B cell (primary cell): ENCODE data around the gene ZNF516. TPM values are rescaled to one million over a fixed set of nuclear protein-coding genes. Genes with fewer than 3 reads are reported as not detected.

ENCODE experiments used
- ATAC-seq: fragments of 200-7000 bp; cut with Tn5 transposase; one replicate; pipeline ENCODE4 v1.10.0; 2021; ENCODE audit warnings: low read depth, mild to moderate bottlenecking, moderate number of reproducible peaks, moderate library complexity
- CTCF ChIA-PET: fragments of 350-600 bp; sonication (Branson Sonifier 250); formaldehyde crosslinking; loops from one replicate; lab custom pipeline; 2021; ENCODE audit warnings: antibody characterized with exemption, inconsistent platforms; lab: Charles Lee
- POLR2A ChIA-PET: fragments of 350-600 bp; sonication (Branson Sonifier 250); formaldehyde crosslinking; loops from one replicate; lab custom pipeline; 2021; ENCODE audit warnings: antibody characterized with exemption; lab: Charles Lee
- DNase-seq: peaks from one replicate; pipeline ENCODE4 v3.0.0; 2013
- H2AFZ ChIP-seq: 2 replicates; pipeline ENCODE4 v1.6.1; 2012; ENCODE audit warnings: mild to moderate bottlenecking, low read depth, low read length; ENCODE audit not compliant: insufficient read depth, poor library complexity, severe bottlenecking
- H3K27ac ChIP-seq, 2 donors: 1 replicate in 1 of 2; 2 replicates in 1 of 2; pipeline ENCODE4 v1.5.1; 2012 to 2013; ENCODE audit warnings: low read length in 2 of 2, mild to moderate bottlenecking in 2 of 2, moderate library complexity in 1 of 2
- H3K27me3 ChIP-seq, 4 experiments: fragments of 200-600 bp in 1 of 4; sonication (generic) in 1 of 4; replicated peaks in 1 of 4; 1 replicate in 2 of 4; 2 replicates in 2 of 4; pipeline versions ENCODE4 v1.6.1 to v1.7.0; 2013 to 2016; ENCODE audit warnings: low read length in 3 of 4, mild to moderate bottlenecking in 2 of 4, mixed read lengths in 1 of 4, moderate library complexity in 1 of 4; ENCODE audit not compliant: insufficient read depth in 4 of 4, control insufficient read depth in 3 of 4; ENCODE audit errors: control extremely low read depth in 1 of 4
- H3K36me3 ChIP-seq, 2 experiments: replicated peaks in 1 of 2; 1 replicate in 1 of 2; 2 replicates in 1 of 2; pipeline versions ENCODE4 v1.6.1 to v1.7.1; 2013; ENCODE audit warnings: low read length in 1 of 2; ENCODE audit not compliant: insufficient read depth in 2 of 2, control insufficient read depth in 1 of 2; ENCODE audit errors: control extremely low read depth in 1 of 2, extremely low read depth in 1 of 2
- H3K4me1 ChIP-seq, 2 donors: fragments of 200-600 bp in 1 of 2; sonication (generic) in 1 of 2; 1 replicate in 1 of 2; 2 replicates in 1 of 2; pipeline versions ENCODE4 v1.5.1 to v1.6.1; 2013 to 2017; ENCODE audit warnings: low read length in 2 of 2; ENCODE audit not compliant: control insufficient read depth in 2 of 2, insufficient read depth in 2 of 2
- H3K4me2 ChIP-seq: replicated peaks from 2 replicates; pipeline ENCODE3; 2012; ENCODE audit warnings: mild to moderate bottlenecking, low read depth, low read length; ENCODE audit not compliant: poor library complexity, severe bottlenecking
- H3K4me3 ChIP-seq, 5 experiments: fragments of 200-600 bp in 1 of 5; sonication (generic) in 1 of 5; 1 replicate in 3 of 5; 2 replicates in 2 of 5; pipeline versions ENCODE4 v1.5.1 to v1.7.0; 2011 to 2016; ENCODE audit warnings: low read length in 4 of 5, mild to moderate bottlenecking in 4 of 5, low read depth in 2 of 5, control low read depth in 1 of 5, moderate library complexity in 1 of 5; ENCODE audit not compliant: insufficient read depth in 1 of 5; ENCODE audit errors: control extremely low read depth in 1 of 5, extremely low read depth in 1 of 5
- H3K79me2 ChIP-seq: fragments of 200-600 bp; sonication (generic); one replicate; pipeline ENCODE4 v1.6.0; 2016; ENCODE audit warnings: low read length; ENCODE audit not compliant: control insufficient read depth, insufficient read depth
- H3K9ac ChIP-seq: fragments of 200-600 bp; sonication (generic); 2 replicates; pipeline ENCODE4 v1.6.1; 2017; ENCODE audit warnings: mild to moderate bottlenecking, low read length, moderate library complexity
- H3K9me3 ChIP-seq, 3 donors: one replicate each; pipeline versions ENCODE4 v1.6.1 to v1.7.1; 2013; ENCODE audit warnings: low read length in 2 of 3; ENCODE audit not compliant: control insufficient read depth in 2 of 3, insufficient read depth in 1 of 3; ENCODE audit errors: control extremely low read depth in 1 of 3
- H4K20me1 ChIP-seq: 2 replicates; pipeline ENCODE4 v1.6.0; 2012; ENCODE audit warnings: mild to moderate bottlenecking, low read length; ENCODE audit not compliant: insufficient read depth, control insufficient read depth, poor library complexity, severe bottlenecking
- H3K27ac Mint-ChIP-seq: one replicate; pipeline ENCODE4 v1.8.0; 2021; ENCODE audit warnings: mixed read lengths
- H3K27me3 Mint-ChIP-seq: one replicate; pipeline ENCODE4 v1.8.0; 2021; ENCODE audit warnings: mixed read lengths
- H3K4me1 Mint-ChIP-seq: one replicate; pipeline ENCODE4 v1.8.0; 2021; ENCODE audit warnings: mixed read lengths
- H3K4me3 Mint-ChIP-seq: one replicate; pipeline ENCODE4 v1.8.0; 2021; ENCODE audit warnings: mixed read lengths
- H3K9me3 Mint-ChIP-seq: one replicate; pipeline ENCODE4 v1.8.0; 2022; ENCODE audit warnings: mixed read lengths; ENCODE audit not compliant: insufficient read depth
- CTCF ChIP-seq: fragments of 200-600 bp; IDR thresholded peaks from one replicate; pipeline ENCODE4 v1.8.0; 2022; ENCODE audit warnings: antibody characterized with exemption, mild to moderate bottlenecking
- EZH2 ChIP-seq: IDR thresholded peaks from 2 replicates; pipeline ENCODE4 v1.6.1; 2012; ENCODE audit warnings: borderline replicate concordance, low read depth, mild to moderate bottlenecking, moderate library complexity, low read length; ENCODE audit not compliant: insufficient read depth, poor library complexity, severe bottlenecking
- WGBS: methylation state at CpG from one replicate; pipeline ENCODE4 v1.1.5; 2013; ENCODE audit warnings: missing lambda C conversion rate; ENCODE audit not compliant: insufficient coverage; 5-methylcytosine and 5-hydroxymethylcytosine counted together
- intact Hi-C: fragments of 100-400 bp; cut with micrococcal nuclease; formaldehyde crosslinking; loops from one replicate; pipeline ENCODE4 v1.10.0; 2022
- polyA plus RNA-seq: library from polyadenylated mRNA; depleted of rRNA; stranded (reverse); fragments of >200 nt; gene quantifications from 2 replicates; pipeline ENCODE4 v1.2.3, GENCODE V29; 2012
- total RNA-seq, 2 donors: library from RNA; stranded (reverse); fragments of 120-200 nt in 1 of 2; gene quantifications; 1 replicate in 1 of 2; 2 replicates in 1 of 2; pipeline versions ENCODE4 v1.2.3 to v1.2.4, GENCODE V29; 2013 to 2022

Gene ZNF516
- total and polyA plus RNA-seq, 2 donors (not counting 1 experiment from before 2014, with no cell fraction given) = 6.7 to 27.1 TPM

- POLR2A ChIA-PET = no interaction called here
- intact Hi-C loops = no loop called here
- no peak for TF ChIP-seq CTCF
- TF ChIP-seq EZH2 = no peak
Observed at GRCh38 chr18:76314015-76314414, 181.0 kb downstream of the ZNF516 start.

More at GRCh38 chr18:76314015-76314414, 181.0 kb downstream of the ZNF516 start:
- no peaks in the 10 kb centered on the region for H3K36me3 ChIP-seq
- H4K20me1 ChIP-seq = no peaks in the 10 kb centered on the region
- CTCF ChIA-PET = no interaction called here
- ATAC-seq (no peak), DNase-seq (no peak)
- WGBS = 50% methylated on average over 1 of the region's 3 CpGs
- H3K9me3 ChIP-seq = no peaks in the 10 kb centered on the region
- H3K4me1 Mint-ChIP-seq = no peaks in the 10 kb centered on the region
- H3K27ac Mint-ChIP-seq = no peak overlapping the region
- no peak overlapping the region for H2AFZ ChIP-seq
- peaks cover 4% of the 10 kb centered on the region for H3K27me3 Mint-ChIP-seq
- H3K27me3 ChIP-seq = no peaks in the 10 kb centered on the region
- H3K4me1 ChIP-seq = no peaks in the 10 kb centered on the region
- H3K27ac ChIP-seq = no peak overlapping the region
- no peaks in the 10 kb centered on the region for H3K79me2 ChIP-seq
- no peak overlapping the region for H3K4me3 Mint-ChIP-seq
- H3K4me3 ChIP-seq = no peak overlapping the region
- no peaks in the 10 kb centered on the region for H3K9me3 Mint-ChIP-seq
- no peak overlapping the region for H3K4me2 ChIP-seq
- H3K9ac ChIP-seq = no peak overlapping the region
